Inflammatory macrophage (primary cell): Measurements from ENCODE around the gene SEMA5A.

Experiments used
- DNase-seq, 2 donors: peaks; one replicate each; pipeline ENCODE4 v3.0.0-alpha.2; 2020 to 2022

The SEMA5A gene

GRCh38 chr5:9156282-9156681 lies 389.6 kb downstream of the SEMA5A start:
- no peak for DNase-seq

- no peak for DNase-seq
Measured at GRCh38 chr5:9151684-9152427, 394.0 kb downstream of the SEMA5A start.

- no peak for DNase-seq
Measured at GRCh38 chr5:9149988-9150387, 395.9 kb downstream of the SEMA5A start.

GRCh38 chr5:9148242-9148641 lies 397.6 kb downstream of the SEMA5A start:
- DNase-seq: no peak

GRCh38 chr5:9140711-9141110 lies 405.2 kb downstream of the SEMA5A start:
- no peak for DNase-seq

GRCh38 chr5:9140202-9140601 lies 405.7 kb downstream of the SEMA5A start:
- no peak for DNase-seq

GRCh38 chr5:9139344-9139743 lies 406.5 kb downstream of the SEMA5A start:
- DNase-seq: no peak

GRCh38 chr5:9128136-9128535 lies 417.7 kb downstream of the SEMA5A start:
- no peak for DNase-seq

GRCh38 chr5:9126490-9126889 lies 419.4 kb downstream of the SEMA5A start:
- DNase-seq: no peak

GRCh38 chr5:9125852-9126251 lies 420.0 kb downstream of the SEMA5A start:
- no peak for DNase-seq

- DNase-seq: no peak
Measured at GRCh38 chr5:9124838-9125237, 421.0 kb downstream of the SEMA5A start.

- no peak for DNase-seq
Measured at GRCh38 chr5:9124071-9124470, 421.8 kb downstream of the SEMA5A start.

- DNase-seq: no peak
Measured at GRCh38 chr5:9122528-9122927, 423.3 kb downstream of the SEMA5A start.

- DNase-seq: no peak
Measured at GRCh38 chr5:9121597-9121996, 424.3 kb downstream of the SEMA5A start.

- DNase-seq: no peak
Measured at GRCh38 chr5:9118852-9119251, 427.0 kb downstream of the SEMA5A start.

GRCh38 chr5:9115093-9115492 lies 430.8 kb downstream of the SEMA5A start:
- DNase-seq: no peak

- DNase-seq: no peak
Measured at GRCh38 chr5:9112520-9113291, 433.2 kb downstream of the SEMA5A start.

GRCh38 chr5:9108162-9108561 lies 437.7 kb downstream of the SEMA5A start:
- no peak for DNase-seq

GRCh38 chr5:9105851-9106250 lies 440.0 kb downstream of the SEMA5A start:
- no peak for DNase-seq

GRCh38 chr5:9104571-9105339 lies 441.1 kb downstream of the SEMA5A start:
- DNase-seq: no peak

- no peak for DNase-seq
Measured at GRCh38 chr5:9103290-9103689, 442.6 kb downstream of the SEMA5A start.

- DNase-seq: no peak
Measured at GRCh38 chr5:9099689-9100088, 446.2 kb downstream of the SEMA5A start.

- DNase-seq: no peak
Measured at GRCh38 chr5:9098990-9099389, 446.9 kb downstream of the SEMA5A start.
